CD4-positive, alpha-beta T cell treated with Interleukin-1 beta for 1 hour (primary cell): ENCODE results near the gene PHLDB1.
"Not testable (repeated sequence)": the region's sequence is repeated elsewhere in the genome, so short reads cannot be mapped to it uniquely, and the experiment has no call there.

Experiments
- DNase-seq, 2 donors: peaks; one replicate each; pipeline ENCODE4 v3.0.0-alpha.2; 2020 to 2022

PHLDB1 gene

DNA sequence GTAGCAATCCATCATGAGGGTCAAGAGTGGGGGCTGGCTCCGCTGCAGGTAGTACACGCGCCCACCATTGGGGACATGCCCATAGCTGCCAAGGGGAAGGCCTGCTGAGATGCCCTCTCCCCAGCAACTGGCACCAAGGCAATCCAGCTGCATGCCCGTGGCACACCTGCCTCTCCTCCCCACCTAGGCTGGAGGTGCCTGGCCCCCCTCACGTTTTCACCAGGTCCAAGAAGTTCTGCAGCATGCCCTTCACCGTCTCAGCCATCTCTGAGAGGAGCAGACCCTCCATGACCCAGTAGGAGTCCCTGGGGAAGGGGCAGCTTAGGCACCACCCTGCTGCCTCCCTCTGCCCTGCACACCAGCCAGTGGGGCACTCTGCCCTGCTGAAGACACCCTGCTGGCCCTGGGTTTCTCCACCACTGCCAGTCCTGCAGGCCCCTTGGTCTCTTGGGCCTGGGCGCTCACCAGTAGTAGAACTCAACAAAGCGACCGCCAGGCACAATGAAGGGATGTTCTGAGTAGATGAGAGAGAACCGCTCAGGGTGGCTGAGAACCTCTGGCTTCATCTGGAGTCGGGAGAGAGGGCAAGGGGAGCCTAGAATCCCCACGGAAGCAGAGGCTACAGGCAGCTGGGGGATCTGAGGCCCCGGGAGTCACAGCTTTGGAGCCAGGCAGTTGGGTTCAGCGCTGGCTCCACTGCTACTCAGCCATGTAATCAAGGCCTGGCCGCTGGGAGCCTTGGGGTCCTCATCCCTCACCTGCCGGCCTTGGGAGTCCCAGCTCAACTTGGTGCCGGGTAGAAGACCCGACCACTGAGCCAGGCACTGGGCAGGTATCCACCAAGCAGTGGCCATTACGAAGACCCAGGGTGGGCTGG is 54.2 kb downstream of the PHLDB1 start:
- no peak for DNase-seq

GRCh38 chr11:118662401-118663271 is 55.2 kb downstream of the PHLDB1 start:
- no peak for DNase-seq

- no peak for DNase-seq
These were observed 56.0 kb downstream of the PHLDB1 start for GRCh38 chr11:118663381-118663780.

DNA sequence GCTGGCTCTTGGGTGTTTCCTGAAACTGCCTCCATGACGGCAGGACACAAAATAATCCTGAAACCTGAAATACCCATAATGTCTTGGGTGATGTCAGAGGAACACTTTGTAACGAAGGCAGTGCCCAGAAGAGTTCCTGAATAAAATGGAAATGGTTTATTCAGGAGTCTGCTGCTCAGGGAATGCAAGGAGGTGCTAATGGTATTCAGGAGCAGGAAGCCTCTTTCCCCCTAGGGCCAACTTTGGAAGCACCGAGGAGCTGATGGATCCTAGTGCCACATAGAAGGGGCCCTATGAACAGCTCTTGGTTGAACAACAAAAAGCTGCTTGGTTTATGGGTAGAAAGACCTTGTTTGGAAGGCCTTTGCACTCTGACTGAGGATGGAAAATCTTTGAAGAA is 56.5 kb downstream of the PHLDB1 start:
- DNase-seq = no peak

GRCh38 chr11:118666371-118666770 is 59.0 kb downstream of the PHLDB1 start:
- DNase-seq = no peak

GRCh38 chr11:118670063-118670462 is 62.6 kb downstream of the PHLDB1 start:
- DNase-seq = no peak

DNA sequence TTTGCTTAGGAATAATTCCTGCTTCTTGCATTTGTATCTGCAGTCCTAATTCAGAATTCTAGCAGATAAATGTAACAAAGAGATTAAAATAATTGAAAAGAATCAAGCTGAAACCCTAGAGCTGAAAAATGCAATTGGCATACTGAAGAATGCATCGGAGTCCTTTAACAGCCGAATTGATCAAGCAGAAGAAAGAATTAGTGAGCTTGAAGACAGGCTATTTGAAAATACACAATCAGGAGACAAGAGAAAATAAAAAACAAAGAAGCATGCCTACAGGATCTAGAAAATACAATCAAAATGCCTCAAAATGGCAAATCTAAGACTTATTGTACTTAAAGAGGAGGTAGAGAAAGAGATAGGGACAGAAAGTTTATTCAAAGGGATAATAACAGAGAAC is 63.8 kb downstream of the PHLDB1 start:
- DNase-seq = no peak

GRCh38 chr11:118672846-118673245 is 65.4 kb downstream of the PHLDB1 start:
- DNase-seq = no peak

DNA sequence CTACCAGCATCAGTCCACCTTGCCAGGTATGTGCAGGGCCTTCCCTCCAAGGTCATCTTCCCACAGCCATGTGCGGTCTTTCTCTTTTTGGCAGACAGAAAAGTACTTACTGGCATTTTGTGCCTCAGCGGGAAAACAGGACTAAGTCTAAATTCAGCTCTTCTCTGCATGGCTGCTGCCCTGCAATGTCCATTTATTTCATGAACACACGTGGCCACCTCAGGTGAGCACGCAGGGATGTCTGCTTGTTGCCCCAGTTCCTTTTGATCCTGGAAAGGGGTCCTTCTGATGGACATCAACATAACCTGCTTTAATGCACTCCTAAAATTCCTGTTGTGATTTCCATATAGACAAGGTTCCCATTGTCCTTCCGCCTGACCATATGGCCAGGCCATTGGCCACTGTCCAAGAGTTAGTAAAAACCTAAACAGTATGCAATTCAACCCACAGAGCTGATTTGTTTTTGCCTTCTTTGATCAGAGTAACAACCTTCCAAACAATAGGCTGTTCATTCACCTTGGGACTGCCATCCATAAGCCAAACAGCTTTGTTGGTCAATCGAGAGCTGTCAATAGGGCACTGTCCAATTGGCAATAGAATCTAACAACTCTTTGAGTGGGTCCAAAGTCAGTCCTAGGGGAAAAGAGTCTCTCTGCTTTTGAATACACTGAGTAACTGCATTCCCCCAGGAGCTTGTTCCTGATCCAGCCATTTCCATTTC is 66.1 kb downstream of the PHLDB1 start:
- DNase-seq = no peak

DNA sequence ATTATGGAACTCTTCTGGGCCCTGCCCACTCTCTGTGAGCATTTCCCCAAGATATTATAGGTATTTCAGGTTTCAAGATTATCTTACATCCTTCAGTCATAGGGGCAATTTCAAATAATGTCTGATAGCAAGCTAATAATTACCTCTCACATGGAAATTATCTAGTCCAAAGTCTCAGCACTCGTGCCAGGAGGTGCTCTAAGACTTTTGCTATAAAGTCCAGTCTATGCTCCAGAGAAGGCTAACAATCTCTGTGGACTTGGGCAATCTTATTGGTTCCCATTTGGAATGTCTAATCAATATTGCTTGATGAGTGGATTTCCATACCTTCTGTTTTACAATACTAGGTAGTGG is 66.6 kb downstream of the PHLDB1 start:
- DNase-seq = no peak

DNA sequence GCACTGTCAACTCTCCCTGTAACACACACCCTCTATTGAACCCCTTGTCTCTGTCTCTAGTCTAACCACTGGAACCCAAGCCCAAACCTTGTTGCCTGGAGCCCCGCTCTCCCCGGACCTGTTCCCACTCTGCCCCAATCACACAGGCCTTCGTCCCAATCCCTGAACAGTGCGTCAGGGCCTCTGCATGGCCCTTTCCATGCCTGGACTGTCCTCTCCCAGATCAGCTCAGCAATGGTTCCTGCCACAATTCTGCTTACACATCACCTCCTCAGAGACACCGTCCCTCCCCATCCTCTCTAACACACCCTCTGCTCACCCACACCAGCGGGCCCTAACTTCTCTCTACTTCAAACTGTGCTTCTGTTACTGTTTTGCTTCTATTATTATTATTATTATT is 70.6 kb downstream of the PHLDB1 start:
- DNase-seq = no peak

DNA sequence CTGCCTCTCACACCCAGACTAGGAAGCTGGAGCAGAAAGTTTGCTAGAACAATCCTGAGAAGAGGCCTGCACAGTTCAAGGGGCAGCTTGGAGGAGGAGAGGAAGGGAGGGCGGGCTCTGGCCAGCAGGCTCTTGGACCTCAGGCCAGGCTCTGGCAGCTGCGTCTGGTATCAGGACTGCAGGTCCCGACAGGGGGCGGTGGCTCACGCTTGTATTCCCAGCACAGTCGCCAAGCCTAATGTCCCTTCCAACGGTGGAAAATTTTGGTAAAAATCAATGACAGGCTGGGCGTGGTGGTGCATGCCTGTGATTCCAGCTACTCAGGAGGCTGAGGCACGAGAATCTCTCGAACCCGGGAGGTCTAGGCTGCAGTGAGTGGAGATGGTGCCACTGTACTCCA is 71.5 kb downstream of the PHLDB1 start:
- not testable (repeated sequence) for DNase-seq

GRCh38 chr11:118679483-118679882 is 72.1 kb downstream of the PHLDB1 start, which contains the start of gene TREH:
TREH (minus strand) TSS chr11:118679650; CDS start chr11:118679627, 23 bp downstream.
- no peak for DNase-seq

DNA sequence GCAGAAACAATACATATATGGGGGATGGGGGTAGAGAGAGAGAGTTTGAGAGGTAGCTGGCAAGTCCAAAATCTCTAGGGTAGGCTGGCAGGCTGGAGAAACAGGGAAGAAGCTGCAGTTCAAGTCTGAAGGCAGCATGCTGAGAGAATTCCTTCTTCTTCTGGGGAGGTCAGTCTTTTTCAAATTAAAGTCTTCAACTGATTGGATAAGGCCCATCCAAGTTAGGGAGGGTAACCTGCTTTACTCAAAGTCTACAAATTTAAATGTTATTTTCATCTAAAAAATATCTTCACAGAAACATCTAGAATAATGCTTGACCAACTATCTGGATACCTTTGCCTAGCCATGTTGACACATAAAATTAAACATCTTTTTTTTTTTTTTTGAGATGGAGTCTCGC is 75.0 kb downstream of the PHLDB1 start:
- no peak for DNase-seq

DNA sequence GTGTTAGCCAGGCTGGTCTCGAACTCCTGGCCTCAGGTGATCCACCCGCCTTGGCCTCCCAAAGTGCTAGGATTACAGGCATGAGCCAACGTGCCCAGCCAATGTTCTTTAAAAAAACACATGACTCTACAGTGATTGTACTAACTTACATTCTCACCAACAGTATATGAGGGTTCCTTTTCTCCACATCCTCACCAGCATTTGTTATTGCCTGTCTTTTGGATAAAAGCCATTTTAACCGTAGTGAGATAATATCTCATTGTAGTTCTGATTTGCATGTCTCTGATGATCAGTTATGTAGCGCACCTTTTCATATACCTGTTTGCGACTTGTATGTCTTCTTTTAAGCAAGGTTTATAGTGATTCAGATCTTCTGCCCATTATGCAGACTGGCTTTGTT is 75.5 kb downstream of the PHLDB1 start:
- DNase-seq = not testable (repeated sequence)

DNA sequence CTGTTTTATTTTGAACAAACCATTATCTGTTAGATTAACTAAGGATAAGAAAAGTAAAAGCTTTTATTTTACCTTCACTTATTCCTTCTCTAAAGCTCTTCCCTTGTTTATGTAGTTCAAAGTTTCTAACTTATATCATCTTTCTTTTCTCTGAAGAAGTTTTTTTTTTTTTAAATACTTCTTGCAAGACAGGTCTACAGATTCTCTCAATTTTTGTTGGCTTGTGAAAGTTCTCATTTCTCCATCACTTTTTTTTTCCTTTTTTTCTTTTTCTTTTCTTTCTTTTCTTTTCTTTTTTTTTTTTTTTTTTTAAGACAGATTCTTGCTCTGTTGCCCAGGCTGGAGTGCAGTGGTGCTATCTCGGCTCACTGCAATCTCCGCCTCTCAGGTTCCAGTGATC is 76.8 kb downstream of the PHLDB1 start:
- DNase-seq = no peak

GRCh38 chr11:118687906-118688305 is 80.5 kb downstream of the PHLDB1 start:
- no peak for DNase-seq

GRCh38 chr11:118688339-118688738 is 80.9 kb downstream of the PHLDB1 start:
- DNase-seq = peak; percentile 52 to 61

DNA sequence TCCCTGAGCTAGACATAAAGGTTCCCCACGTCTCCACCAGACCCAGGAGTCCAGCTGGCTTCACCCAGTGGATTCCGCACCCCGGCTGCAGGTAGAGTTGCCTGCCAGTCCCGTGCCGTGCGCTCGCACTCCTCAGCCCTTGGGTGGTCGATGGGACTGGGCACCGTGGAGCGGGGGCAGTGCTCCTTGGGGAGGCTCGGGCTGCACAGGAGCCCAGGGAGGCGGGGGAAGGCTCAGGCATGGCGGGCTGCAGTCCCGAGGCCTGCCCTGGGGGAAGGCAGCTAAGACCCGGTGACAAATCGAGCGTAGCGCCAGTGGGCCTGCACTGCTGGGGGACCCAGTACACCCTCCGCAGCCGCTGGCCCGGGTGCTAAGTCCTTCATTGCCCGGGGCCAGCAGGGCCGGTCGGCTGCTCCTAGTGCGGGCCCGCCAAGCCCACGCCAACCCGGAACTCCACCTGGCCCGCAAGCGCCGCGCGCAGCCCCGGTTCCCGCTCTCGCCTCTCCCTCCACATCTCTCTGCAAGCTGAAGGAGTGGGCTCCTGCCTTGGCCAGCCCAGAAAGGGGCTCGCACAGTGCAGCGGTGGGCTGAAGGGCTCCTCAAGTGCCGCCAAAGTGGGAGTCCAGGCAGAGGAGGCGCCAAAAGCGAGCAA is 81.6 kb downstream of the PHLDB1 start:
- DNase-seq = no peak

- DNase-seq = no peak
These were observed 82.1 kb downstream of the PHLDB1 start for GRCh38 chr11:118689503-118689851.

DNA sequence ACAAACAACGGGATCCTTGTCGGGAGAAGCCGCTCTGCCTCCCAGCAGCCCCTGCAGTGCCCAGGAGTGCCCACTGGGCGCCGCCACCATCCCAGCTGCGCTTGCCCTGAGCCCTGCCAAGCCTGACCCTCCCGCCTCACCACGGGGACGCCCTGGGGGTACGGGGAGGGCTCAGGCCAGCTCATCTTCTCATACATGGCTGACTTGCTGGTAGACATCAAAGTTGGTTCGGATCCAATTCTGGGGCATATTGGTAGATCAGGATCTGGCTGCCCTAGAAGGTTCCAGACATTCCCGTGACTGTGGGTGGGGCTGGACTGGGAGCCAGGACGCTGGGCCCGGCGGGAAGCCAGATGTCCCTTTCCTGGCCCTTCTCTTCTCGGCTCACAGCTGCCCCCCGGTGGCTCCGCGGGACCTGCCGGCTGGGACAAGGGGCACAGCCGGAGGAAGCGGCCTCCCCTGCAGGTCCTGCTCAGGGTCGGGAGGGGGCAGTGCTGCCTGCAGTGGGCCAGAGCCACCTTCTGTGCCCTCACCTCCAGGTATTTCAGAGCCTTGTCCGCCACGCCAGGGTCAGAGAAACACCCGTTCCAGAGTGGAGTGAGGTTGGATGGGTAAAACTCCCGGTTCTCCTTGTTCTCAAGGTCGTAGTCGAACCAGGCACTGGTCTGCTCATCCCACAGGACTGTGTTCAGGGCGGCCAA is 82.6 kb downstream of the PHLDB1 start:
- DNase-seq = peak; percentile 87 to 88
